Lower lobe of right lung (tissue), 2 donors: ENCODE results near the gene IFT52. TPM values are rescaled to one million over a fixed set of nuclear protein-coding genes. Genes with fewer than 3 reads are reported as not detected.
"Not testable (repeated sequence)": the region's sequence is repeated elsewhere in the genome, so short reads cannot be mapped to it uniquely, and the experiment has no call there.

ENCODE experiments used
- ATAC-seq, 2 donors: fragments of 200-7000 bp; cut with Tn5 transposase; one replicate each; pipeline ENCODE4 v1.9.1; 2020 to 2022; ENCODE audit warnings: mild to moderate bottlenecking in 2 of 2, moderate library complexity in 2 of 2
- DNase-seq: peaks from one replicate; pipeline ENCODE4 v3.0.0-alpha.2; 2020
- H3K27ac ChIP-seq: fragments of 200-600 bp; one replicate; pipeline ENCODE4 v1.8.0; 2022
- H3K27me3 ChIP-seq: fragments of 200-600 bp; one replicate; pipeline ENCODE4 v1.8.0; 2022; ENCODE audit warnings: low read depth
- H3K36me3 ChIP-seq: fragments of 200-600 bp; one replicate; pipeline ENCODE4 v1.8.0; 2022; ENCODE audit warnings: mild to moderate bottlenecking
- H3K4me1 ChIP-seq: fragments of 200-600 bp; one replicate; pipeline ENCODE4 v1.8.0; 2022
- H3K4me3 ChIP-seq: fragments of 200-600 bp; one replicate; pipeline ENCODE4 v1.8.0; 2022; ENCODE audit warnings: mild to moderate bottlenecking
- H3K9me3 ChIP-seq: fragments of 200-600 bp; one replicate; pipeline ENCODE4 v1.8.0; 2022
- CTCF ChIP-seq: fragments of 200-600 bp; IDR thresholded peaks from one replicate; pipeline ENCODE4 v1.8.0; 2022; ENCODE audit warnings: antibody characterized with exemption, mild to moderate bottlenecking
- intact Hi-C: fragments of 100-400 bp; cut with DNase I; formaldehyde crosslinking; loops from one replicate; pipeline ENCODE4 v1.11.0; 2022
- total RNA-seq: library from RNA; stranded (reverse); fragmentation: NEBNext Ultra II Directional; extraction: Animal tissue kit (Norgen Biotek cat#: 25700); gene quantifications from one replicate; pipeline ENCODE4 v1.2.1, GENCODE V29; 2021
- donor health status: DM: no; HTN: yes; CAD: no; lungs with severe emphysema.

IFT52 gene
- total RNA-seq, 1 donor from 2014 or later: 19.9 TPM

- no peak for DNase-seq
Observed at GRCh38 chr20:43586641-43587040, 4.1 kb upstream of the IFT52 start.

DNA sequence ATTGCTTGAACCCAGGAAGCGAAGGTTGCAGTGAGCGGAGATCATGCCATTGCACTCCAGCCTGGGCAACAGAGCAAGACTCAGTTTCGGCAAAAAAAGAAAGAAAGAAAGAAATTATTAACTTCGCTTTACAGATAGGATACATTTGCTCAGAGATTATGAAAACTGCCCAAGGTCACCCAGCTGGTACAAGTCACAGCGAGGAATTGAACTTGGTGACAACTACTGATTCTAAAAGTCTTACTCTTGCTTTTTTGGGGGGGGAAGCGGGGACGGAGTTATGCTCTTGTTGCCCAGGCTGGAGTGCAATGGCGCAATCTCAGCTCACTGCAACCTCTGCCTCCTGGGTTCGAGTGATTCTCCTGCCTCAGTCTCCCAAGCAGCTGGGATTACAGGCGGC is 2.2 kb upstream of the IFT52 start:
- H3K9me3 ChIP-seq, intact Hi-C loops, DNase-seq, H3K27ac ChIP-seq, H3K27me3 ChIP-seq, ATAC-seq, H3K4me3 ChIP-seq, H3K36me3 ChIP-seq: not testable (repeated sequence)
- H3K4me1 ChIP-seq: peaks cover 27% of the 10 kb centered on the region

More at GRCh38 chr20:43586641-43587040, 4.1 kb upstream of the IFT52 start:
- no peak for TF ChIP-seq CTCF
- no peak overlapping the region for H3K4me3 ChIP-seq
- H3K27ac ChIP-seq: no peak overlapping the region
- H3K36me3 ChIP-seq: no peaks in the 10 kb centered on the region
- intact Hi-C loops: no loop called here
- no peak for ATAC-seq
- H3K27me3 ChIP-seq: no peaks in the 10 kb centered on the region
- H3K9me3 ChIP-seq: no peaks in the 10 kb centered on the region
- H3K4me1 ChIP-seq: peaks cover 25% of the 10 kb centered on the region

- no peak for DNase-seq
- Histone ChIP-seq H3K27me3 (no peaks in the 10 kb centered on the region), H3K4me3 (peak overlapping the region; percentile 88), H3K27ac (peak overlapping the region; percentile 88), H3K36me3 (peaks cover 5% of the 10 kb centered on the region), H3K4me1 (peaks cover 19% of the 10 kb centered on the region), H3K9me3 (no peaks in the 10 kb centered on the region)
- peak; percentile 3 for TF ChIP-seq CTCF
- no peak for ATAC-seq
- intact Hi-C loops: no loop called here
Observed at GRCh38 chr20:43590036-43590391, 723 bp upstream of the IFT52 start.

DNA sequence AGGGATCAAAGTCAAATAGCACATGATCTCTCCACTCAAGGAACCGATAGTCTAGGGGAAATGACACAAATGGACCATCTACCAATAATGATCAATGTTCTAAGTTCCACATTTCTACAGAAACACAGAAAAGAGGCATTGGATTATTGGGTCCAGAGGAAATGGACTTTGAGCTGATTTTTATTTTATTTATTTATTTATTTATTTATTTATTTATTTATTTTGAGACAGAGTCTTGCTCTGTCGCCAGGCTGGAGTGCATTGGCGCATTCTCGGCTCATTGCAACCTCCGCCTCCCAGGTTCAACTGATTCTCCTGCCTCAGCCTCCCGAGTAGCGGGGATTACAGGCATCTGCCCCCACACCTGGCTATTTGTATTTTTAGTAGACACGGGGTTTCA is 11.2 kb downstream of the IFT52 start:
- H3K27ac ChIP-seq, ATAC-seq, H3K27me3 ChIP-seq, intact Hi-C loops, H3K4me3 ChIP-seq, H3K4me1 ChIP-seq, DNase-seq, H3K9me3 ChIP-seq: not testable (repeated sequence)
- H3K36me3 ChIP-seq: peaks cover 64% of the 10 kb centered on the region

GRCh38 chr20:43603124-43603523 is 12.4 kb downstream of the IFT52 start:
- H3K27me3 ChIP-seq: no peaks in the 10 kb centered on the region
- no peak for TF ChIP-seq CTCF
- H3K36me3 ChIP-seq: peaks cover 52% of the 10 kb centered on the region
- intact Hi-C loops: no loop called here
- H3K27ac ChIP-seq: no peak overlapping the region
- H3K4me3 ChIP-seq: no peak overlapping the region
- H3K9me3 ChIP-seq: no peaks in the 10 kb centered on the region
- no peaks in the 10 kb centered on the region for H3K4me1 ChIP-seq
- no peak for DNase-seq
- ATAC-seq: no peak

- Histone ChIP-seq H3K27me3 (no peaks in the 10 kb centered on the region), H3K4me1 (no peaks in the 10 kb centered on the region), H3K36me3 (peaks cover 45% of the 10 kb centered on the region), H3K9me3 (no peaks in the 10 kb centered on the region), H3K4me3 (no peak overlapping the region), H3K27ac (no peak overlapping the region)
- no peak for TF ChIP-seq CTCF
- ATAC-seq: no peak
- intact Hi-C loops: no loop called here
- no peak for DNase-seq
Observed at GRCh38 chr20:43605715-43606114, 15.0 kb downstream of the IFT52 start.

DNA sequence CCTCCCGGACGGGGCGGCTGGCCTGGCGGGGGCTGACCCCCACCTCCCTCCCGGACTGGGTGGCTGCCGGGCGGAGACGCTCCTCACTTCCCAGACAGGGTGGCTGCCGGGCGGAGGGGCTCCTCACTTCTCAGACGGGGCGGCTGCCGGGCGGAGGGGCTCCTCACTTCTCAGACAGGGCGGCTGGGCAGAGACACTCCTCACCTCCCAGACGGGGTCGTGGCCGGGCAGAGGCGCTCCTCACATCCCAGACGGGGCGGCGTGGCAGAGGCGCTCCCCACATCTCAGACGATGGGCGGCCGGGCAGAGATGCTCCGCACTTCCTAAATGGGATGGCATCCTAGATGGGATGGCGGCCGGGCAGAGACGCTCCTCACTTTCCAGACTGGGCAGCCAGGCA is 16.5 kb downstream of the IFT52 start:
- ATAC-seq, H3K27me3 ChIP-seq, H3K4me1 ChIP-seq, H3K27ac ChIP-seq, H3K4me3 ChIP-seq, DNase-seq, intact Hi-C loops, H3K9me3 ChIP-seq: not testable (repeated sequence)
- H3K36me3 ChIP-seq: peaks cover 56% of the 10 kb centered on the region
